CD4-positive, alpha-beta T cell (primary cell): ENCODE measurements around the gene ATP13A3. TPM values are rescaled to one million over a fixed set of nuclear protein-coding genes. Genes with fewer than 3 reads are reported as not detected.

Experiments used
- ATAC-seq: fragments of 200-7000 bp; cut with Tn5 transposase; one replicate; pipeline ENCODE4 v1.10.0; 2022; ENCODE audit warnings: mild to moderate bottlenecking; ENCODE audit not compliant: poor library complexity
- CTCF ChIA-PET: fragments of 350-600 bp; sonication (Branson Sonifier 250); formaldehyde crosslinking; loops from one replicate; lab custom pipeline; 2021; ENCODE audit warnings: antibody characterized with exemption, inconsistent platforms; lab: Charles Lee
- POLR2A ChIA-PET: fragments of 350-600 bp; sonication (Branson Sonifier 250); formaldehyde crosslinking; loops from one replicate; lab custom pipeline; 2021; ENCODE audit warnings: antibody characterized with exemption, inconsistent platforms; lab: Charles Lee
- DNase-seq, 14 experiments: peaks; one replicate each; pipeline ENCODE4 v3.0.0-alpha.2; 2013 to 2020; ENCODE audit warnings: mixed read lengths in 2 of 14
- H3K27ac ChIP-seq, 2 donors: one replicate each; pipeline versions ENCODE4 v1.5.1 to v1.7.0; 2013; ENCODE audit warnings: low read length in 2 of 2, low read depth in 1 of 2, mild to moderate bottlenecking in 1 of 2
- H3K27me3 ChIP-seq, 2 experiments: 1 replicate in 1 of 2; 2 replicates in 1 of 2; pipeline versions ENCODE4 v1.6.1 to v1.7.0; 2013; ENCODE audit warnings: low read length in 2 of 2, control low read depth in 1 of 2, mild to moderate bottlenecking in 1 of 2, moderate library complexity in 1 of 2; ENCODE audit not compliant: insufficient read depth in 2 of 2, control insufficient read depth in 1 of 2
- H3K36me3 ChIP-seq: one replicate; pipeline ENCODE4 v1.6.1; 2013; ENCODE audit warnings: low read length, control low read depth; ENCODE audit not compliant: insufficient read depth
- H3K4me1 ChIP-seq: one replicate; pipeline ENCODE4 v1.6.1; 2013; ENCODE audit warnings: low read length, control low read depth; ENCODE audit not compliant: insufficient read depth
- H3K4me3 ChIP-seq: one replicate; pipeline ENCODE4 v1.5.1; 2013; ENCODE audit warnings: mild to moderate bottlenecking, low read length, moderate library complexity
- H3K9me3 ChIP-seq, 2 experiments: 1 replicate in 1 of 2; 2 replicates in 1 of 2; pipeline versions ENCODE4 v1.6.1 to v1.7.0; 2013; ENCODE audit warnings: low read length in 2 of 2, mild to moderate bottlenecking in 2 of 2, control low read depth in 1 of 2, moderate library complexity in 1 of 2; ENCODE audit not compliant: control insufficient read depth in 1 of 2, insufficient read depth in 1 of 2
- H3K27ac Mint-ChIP-seq: one replicate; pipeline ENCODE4 v1.8.0; 2020; ENCODE audit warnings: mixed read lengths
- H3K27me3 Mint-ChIP-seq: one replicate; pipeline ENCODE4 v1.8.0; 2021; ENCODE audit warnings: mixed read lengths
- H3K36me3 Mint-ChIP-seq: one replicate; pipeline ENCODE4 v1.8.0; 2021; ENCODE audit warnings: low read depth, mixed read lengths
- H3K4me1 Mint-ChIP-seq: one replicate; pipeline ENCODE4 v1.8.0; 2021; ENCODE audit warnings: low read depth, mixed read lengths
- H3K4me3 Mint-ChIP-seq: one replicate; pipeline ENCODE4 v1.8.0; 2020; ENCODE audit warnings: mild to moderate bottlenecking, mixed read lengths
- H3K9me3 Mint-ChIP-seq: one replicate; pipeline ENCODE4 v1.8.0; 2020; ENCODE audit warnings: mixed read lengths
- intact Hi-C, 2 experiments: fragments of 100-400 bp; cut with DNase I in 1 of 2; cut with micrococcal nuclease in 1 of 2; formaldehyde crosslinking; loops; one replicate each; pipeline versions ENCODE4 v1.15.1 to v1.9.0; 2023 to 2025; cut with DNase I, micrococcal nuclease
- total RNA-seq, 174 experiments: library from RNA in 2 of 174; stranded (reverse) in 2 of 174; gene quantifications; one replicate each; pipeline ENCODE4 v1.2.3 and lab custom pipeline; 2021 to 2026
- TF ChIP-seq, protein P1 (sequence below): fragments of 200-600 bp; IDR thresholded peaks from one replicate; pipeline ENCODE4 v1.8.0; 2022; ENCODE audit warnings: antibody characterized with exemption, mild to moderate bottlenecking

ATP13A3 gene
- total RNA-seq, 2 experiments from 2014 or later = 46.5 to 52.7 TPM

DNA sequence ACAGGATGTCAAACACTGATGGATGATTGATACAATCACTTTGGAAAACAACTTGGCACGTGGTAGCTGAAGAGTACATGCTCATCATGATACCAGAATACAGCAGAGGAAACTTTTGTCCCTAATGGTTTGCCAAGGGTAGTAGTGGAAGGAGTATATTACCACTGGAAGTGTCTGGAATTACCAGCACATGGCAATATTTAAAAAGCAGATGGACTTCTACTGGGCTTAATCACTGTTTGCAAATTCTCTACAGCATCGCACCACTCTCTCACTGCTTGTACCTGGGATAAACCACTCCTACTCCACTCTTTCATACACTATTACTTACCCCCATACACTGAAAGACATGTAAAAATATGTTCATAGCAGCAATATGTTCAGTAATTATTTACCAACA lies 68.1 kb downstream of the ATP13A3 start:
- no peak overlapping the region for H3K27ac ChIP-seq
- Mint-ChIP-seq H3K27ac (no peak overlapping the region), H3K4me3 (no peak overlapping the region), H3K4me1 (no peaks in the 10 kb centered on the region), H3K9me3 (no peaks in the 10 kb centered on the region), H3K36me3 (peaks cover 66% of the 10 kb centered on the region), H3K27me3 (no peaks in the 10 kb centered on the region)
- H3K9me3 ChIP-seq = no peaks in the 10 kb centered on the region
- H3K4me1 ChIP-seq = no peaks in the 10 kb centered on the region
- no peak overlapping the region for H3K4me3 ChIP-seq
- H3K36me3 ChIP-seq = peaks cover 25% of the 10 kb centered on the region
- TF ChIP-seq, protein P1, sequence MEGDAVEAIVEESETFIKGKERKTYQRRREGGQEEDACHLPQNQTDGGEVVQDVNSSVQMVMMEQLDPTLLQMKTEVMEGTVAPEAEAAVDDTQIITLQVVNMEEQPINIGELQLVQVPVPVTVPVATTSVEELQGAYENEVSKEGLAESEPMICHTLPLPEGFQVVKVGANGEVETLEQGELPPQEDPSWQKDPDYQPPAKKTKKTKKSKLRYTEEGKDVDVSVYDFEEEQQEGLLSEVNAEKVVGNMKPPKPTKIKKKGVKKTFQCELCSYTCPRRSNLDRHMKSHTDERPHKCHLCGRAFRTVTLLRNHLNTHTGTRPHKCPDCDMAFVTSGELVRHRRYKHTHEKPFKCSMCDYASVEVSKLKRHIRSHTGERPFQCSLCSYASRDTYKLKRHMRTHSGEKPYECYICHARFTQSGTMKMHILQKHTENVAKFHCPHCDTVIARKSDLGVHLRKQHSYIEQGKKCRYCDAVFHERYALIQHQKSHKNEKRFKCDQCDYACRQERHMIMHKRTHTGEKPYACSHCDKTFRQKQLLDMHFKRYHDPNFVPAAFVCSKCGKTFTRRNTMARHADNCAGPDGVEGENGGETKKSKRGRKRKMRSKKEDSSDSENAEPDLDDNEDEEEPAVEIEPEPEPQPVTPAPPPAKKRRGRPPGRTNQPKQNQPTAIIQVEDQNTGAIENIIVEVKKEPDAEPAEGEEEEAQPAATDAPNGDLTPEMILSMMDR = no peak
- ChIA-PET POLR2A (no interaction called here), CTCF (no interaction called here)
- DNase-seq (no peak), ATAC-seq (no peak)
- no peaks in the 10 kb centered on the region for H3K27me3 ChIP-seq
- intact Hi-C loops = no loop called here

DNA sequence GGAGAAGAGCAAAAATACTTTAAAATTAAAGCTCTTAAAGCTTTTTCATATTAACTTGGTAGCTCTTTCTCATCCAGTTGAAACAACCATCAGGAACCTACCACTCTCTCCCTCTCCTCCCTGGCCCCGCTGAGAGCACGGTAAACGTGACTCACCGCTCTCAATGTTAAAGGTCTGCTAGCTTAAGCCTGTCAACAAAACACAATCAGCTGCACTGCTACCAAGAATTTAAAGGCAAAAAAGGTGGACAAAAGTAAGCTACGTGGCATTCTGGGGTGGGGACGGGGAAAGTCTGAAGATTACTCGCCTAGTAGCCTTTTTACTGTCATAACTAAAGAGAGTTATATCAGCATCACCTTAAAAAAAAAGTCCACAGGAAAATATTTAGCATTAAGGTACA lies 79.4 kb downstream of the ATP13A3 start:
- H3K27ac Mint-ChIP-seq = no peak overlapping the region
- POLR2A ChIA-PET = interaction anchor here (0.9 to 4.3 kb wide), 3 partner anchors 10 to 177 kb away, joined by 3 to 29 read pairs (median 4); partner anchors contain the start of gene GP5
- no peak for ATAC-seq

DNA sequence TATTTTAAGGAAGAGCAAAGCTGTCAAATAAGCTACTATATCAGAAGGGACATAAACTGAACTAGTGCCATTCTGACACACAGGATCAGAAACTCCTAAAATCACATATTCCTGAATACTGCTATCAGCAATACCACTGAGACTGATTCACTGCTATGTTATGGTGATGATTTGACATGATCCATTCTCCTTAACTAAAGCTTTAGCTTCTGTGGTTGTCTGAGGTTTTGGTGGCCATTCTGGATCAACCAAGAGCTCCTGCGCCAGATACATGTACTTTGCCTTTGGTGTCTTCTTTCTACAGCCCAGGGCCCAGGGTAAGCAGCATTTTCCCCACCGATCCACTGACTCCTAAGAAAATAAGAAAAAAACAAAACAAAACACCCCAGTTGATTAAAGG lies 81.0 kb downstream of the ATP13A3 start:
- CTCF ChIA-PET = interaction anchor here (0.7 to 3.0 kb wide), 3 partner anchors 10 to 72 kb away, joined by 3 to 23 read pairs (median 4); no protein-coding TSS in a partner anchor
- intact Hi-C loops = loop anchor here in 1 of 2 experiments (2.0 kb wide), 1 partner anchor 61 kb away; no protein-coding TSS in a partner anchor
- Mint-ChIP-seq H3K9me3 (no peaks in the 10 kb centered on the region), H3K4me1 (peaks cover 8% of the 10 kb centered on the region), H3K27me3 (no peaks in the 10 kb centered on the region), H3K4me3 (no peak overlapping the region), H3K36me3 (peaks cover 29% of the 10 kb centered on the region), H3K27ac (no peak overlapping the region)
- no peaks in the 10 kb centered on the region for H3K9me3 ChIP-seq
- no peak overlapping the region for H3K27ac ChIP-seq
- POLR2A ChIA-PET = interaction anchor here (0.6 to 4.3 kb wide), 2 partner anchors 8 to 11 kb away, joined by 3 to 29 read pairs; partner anchors contain the start of gene GP5
- no peak overlapping the region for H3K4me3 ChIP-seq
- H3K27me3 ChIP-seq = no peaks in the 10 kb centered on the region
- peaks cover 5% of the 10 kb centered on the region for H3K36me3 ChIP-seq
- DNase-seq = no peak
- no peaks in the 10 kb centered on the region for H3K4me1 ChIP-seq
- TF ChIP-seq, protein P1 = no peak
- no peak for ATAC-seq

More for the DNA sequence above, 79.4 kb downstream of the ATP13A3 start:
- H3K4me1 ChIP-seq = no peaks in the 10 kb centered on the region
- Mint-ChIP-seq H3K36me3 (peaks cover 41% of the 10 kb centered on the region), H3K4me3 (no peak overlapping the region), H3K4me1 (peaks cover 8% of the 10 kb centered on the region), H3K27me3 (no peaks in the 10 kb centered on the region), H3K9me3 (no peaks in the 10 kb centered on the region)
- DNase-seq = no peak
- no peaks in the 10 kb centered on the region for H3K27me3 ChIP-seq
- H3K9me3 ChIP-seq = no peaks in the 10 kb centered on the region
- TF ChIP-seq, protein P1 = no peak
- CTCF ChIA-PET = interaction anchor here (0.8 to 3.0 kb wide), 3 partner anchors 10 to 73 kb away, joined by 3 to 23 read pairs (median 9); no protein-coding TSS in a partner anchor
- H3K27ac ChIP-seq = no peak overlapping the region
- H3K36me3 ChIP-seq = peaks cover 10% of the 10 kb centered on the region
- H3K4me3 ChIP-seq = no peak overlapping the region
- intact Hi-C loops = no loop called here
